GM12874 (cell line): ENCODE measurements around the gene TMEM151B.

Experiments
- TF ChIP-seq, protein P1 (sequence below): IDR thresholded peaks from 2 replicates; pipeline ENCODE4 v1.5.1; 2011; ENCODE audit warnings: low read depth, mild to moderate bottlenecking, control low read depth, low read length, moderate library complexity; ENCODE audit not compliant: insufficient read depth

Gene TMEM151B

DNA sequence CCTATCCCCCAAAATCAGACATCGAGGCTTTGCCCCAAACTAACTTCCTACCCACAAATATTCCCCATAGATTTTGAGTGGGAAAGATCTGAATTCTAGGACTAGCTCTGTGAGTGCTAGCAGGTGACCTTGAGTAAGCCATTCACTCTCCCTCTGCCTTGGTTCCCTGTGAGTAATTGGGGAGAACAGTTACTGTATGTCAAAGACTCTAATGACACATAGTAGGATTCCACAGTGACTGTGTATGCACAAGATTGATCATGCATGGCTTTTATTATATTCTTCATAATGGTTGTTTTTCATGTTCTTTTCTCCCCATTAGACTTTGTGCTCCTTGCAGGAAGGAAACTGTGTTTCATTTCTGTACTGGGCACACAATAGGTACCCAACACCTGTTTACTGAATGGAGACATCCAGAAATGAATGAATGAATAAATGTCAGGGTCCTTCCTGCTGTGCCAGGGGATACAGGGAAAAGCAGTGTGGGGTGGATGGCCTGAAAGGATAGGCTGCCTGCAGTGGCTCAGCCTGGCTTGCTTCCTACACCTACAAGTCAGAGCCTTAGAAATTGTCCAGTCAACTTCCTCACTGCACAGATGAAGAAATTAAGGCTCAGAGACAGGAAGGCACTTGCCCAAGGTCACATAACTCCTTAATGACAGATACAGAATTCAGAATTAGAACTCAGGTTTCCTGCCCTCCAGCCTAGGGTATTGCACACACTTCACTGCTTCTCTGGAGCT lies 901 bp upstream of the TMEM151B start:
- TF ChIP-seq, protein P1, sequence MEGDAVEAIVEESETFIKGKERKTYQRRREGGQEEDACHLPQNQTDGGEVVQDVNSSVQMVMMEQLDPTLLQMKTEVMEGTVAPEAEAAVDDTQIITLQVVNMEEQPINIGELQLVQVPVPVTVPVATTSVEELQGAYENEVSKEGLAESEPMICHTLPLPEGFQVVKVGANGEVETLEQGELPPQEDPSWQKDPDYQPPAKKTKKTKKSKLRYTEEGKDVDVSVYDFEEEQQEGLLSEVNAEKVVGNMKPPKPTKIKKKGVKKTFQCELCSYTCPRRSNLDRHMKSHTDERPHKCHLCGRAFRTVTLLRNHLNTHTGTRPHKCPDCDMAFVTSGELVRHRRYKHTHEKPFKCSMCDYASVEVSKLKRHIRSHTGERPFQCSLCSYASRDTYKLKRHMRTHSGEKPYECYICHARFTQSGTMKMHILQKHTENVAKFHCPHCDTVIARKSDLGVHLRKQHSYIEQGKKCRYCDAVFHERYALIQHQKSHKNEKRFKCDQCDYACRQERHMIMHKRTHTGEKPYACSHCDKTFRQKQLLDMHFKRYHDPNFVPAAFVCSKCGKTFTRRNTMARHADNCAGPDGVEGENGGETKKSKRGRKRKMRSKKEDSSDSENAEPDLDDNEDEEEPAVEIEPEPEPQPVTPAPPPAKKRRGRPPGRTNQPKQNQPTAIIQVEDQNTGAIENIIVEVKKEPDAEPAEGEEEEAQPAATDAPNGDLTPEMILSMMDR, result no peak

DNA sequence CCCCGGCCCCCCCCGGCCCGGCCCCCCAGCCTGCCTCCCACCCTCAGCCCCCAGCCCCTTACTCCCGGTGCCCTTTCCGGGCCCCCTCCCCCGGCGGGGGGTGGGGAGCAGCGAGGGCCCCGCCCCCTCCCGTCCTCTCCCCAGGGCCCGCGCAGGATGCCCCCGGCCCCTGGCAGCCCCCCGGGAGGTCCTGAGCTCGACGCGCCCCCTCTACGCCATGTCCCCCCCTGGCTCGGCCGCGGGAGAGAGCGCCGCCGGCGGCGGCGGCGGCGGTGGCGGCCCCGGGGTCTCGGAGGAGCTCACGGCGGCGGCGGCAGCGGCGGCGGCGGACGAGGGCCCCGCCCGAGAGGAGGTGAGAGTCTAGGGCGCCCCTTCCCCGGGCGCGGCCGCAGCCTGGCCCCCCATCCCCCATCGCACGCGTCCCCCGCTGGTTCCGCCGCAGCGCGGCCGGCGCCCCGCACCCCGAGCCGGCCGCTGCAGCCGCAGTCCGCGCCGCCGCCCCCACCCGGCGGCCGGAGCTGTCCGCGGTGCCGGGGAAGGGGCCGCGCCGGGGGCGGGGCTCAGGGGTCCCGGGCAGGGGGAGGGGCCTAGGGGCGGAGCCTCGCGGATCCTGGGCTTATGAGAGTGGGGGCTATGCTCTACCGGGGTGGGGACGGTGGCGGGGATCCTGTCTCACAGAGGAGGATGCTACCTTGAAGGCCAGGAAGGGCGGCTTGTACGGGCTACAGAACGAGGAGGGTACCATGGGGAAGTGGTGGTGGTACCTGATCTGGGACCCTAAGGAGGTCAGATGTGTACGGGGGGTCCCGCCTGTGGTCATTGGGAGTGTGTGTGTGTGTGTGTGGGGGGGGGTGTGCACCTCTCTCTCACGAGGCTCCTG lies 516 bp downstream of the TMEM151B start:
- TF ChIP-seq, protein P1, result no peak

DNA sequence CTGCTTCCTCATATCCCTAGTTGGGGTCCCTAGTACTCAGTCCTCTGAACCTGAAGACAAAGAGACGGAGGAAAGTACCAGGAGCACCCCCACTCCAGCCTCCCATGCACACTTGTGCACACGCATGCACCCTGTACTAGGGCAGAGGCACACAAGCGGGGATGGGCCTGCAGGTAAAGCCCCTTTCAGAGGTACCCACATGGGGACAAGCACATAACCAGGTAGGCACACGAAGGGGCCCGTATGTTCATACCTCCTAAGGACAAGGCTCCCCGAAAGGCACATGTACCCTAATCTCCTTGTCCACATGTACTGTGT lies 1.1 kb downstream of the TMEM151B start:
- TF ChIP-seq, protein P1, result no peak

DNA sequence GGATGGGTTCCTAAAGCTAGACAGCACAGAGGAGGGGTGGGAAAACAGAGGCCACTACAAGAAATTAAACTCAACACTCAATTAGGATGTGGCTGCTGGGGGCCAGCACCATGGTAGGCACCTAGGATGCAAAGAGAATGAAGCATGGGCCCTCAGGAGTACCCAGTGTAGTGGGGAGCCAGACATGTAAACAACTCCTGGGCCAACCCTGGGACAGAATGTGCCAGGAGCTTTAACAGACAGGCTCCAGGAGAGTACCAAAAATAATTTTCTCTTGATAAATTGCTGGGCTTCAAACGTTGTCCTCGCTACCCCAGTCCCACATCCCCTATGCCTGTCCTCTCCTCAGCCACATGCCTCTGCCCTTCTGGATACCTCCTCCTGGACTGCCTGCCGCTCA lies 1.7 kb downstream of the TMEM151B start:
- TF ChIP-seq, protein P1, result no peak

DNA sequence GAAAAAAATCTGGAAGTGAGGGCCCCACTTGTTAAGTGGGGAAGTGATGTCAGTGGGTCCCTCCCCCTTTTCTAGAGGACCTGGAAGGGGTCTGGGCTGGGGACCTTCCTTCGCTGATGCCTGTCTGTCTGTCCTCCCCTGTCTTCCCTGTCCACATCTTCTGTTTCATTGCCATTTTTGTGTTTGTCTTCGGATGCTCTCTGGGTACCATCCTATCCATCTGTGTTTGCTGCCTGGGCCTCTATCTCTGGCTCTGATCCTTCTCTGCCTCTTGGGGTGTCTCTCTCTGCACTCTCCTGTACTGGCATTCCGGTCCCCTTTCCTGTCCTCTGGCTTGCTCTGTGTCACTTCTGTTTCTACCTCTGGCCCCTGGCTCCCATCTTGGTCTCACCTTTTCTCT lies 2.3 kb downstream of the TMEM151B start:
- TF ChIP-seq, protein P1, result no peak

DNA sequence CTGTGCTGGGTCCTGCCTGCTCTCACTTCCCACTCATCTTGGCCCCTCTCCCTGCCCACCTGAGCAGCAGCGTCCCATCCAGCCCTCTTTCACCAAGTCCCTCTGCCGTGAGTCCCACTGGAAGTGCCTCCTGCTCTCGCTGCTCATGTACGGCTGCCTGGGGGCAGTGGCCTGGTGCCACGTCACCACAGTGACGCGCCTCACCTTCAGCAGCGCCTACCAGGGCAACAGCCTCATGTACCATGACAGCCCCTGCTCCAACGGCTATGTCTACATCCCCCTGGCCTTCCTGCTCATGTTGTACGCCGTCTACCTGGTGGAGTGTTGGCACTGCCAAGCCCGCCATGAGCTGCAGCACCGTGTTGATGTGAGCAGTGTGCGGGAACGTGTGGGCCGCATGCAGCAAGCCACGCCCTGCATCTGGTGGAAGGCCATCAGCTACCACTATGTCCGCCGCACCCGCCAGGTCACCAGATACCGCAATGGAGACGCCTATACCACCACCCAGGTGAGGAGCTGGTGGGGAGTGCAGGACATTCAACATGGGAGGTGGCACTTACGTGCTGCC lies 2.8 kb downstream of the TMEM151B start:
- TF ChIP-seq, protein P1, result no peak

DNA sequence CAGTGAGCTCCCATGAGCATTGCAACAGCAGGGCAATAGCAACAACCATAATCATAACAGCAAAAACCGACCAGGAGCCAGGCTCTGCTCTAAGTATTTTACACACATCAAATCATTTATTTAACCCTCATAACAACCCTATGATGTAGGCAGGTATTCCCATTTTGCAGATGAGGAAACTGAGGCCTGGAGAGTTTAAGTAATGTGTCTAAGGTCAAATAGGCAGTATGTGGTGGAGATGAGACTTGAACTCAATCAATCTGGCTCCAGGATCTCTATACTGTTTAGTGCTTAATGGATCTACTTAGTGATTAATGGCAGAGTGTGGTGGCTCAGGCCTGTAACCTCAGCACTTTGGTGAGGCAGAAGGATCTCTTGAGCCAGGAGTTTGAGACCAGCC lies 3.4 kb downstream of the TMEM151B start:
- TF ChIP-seq, protein P1, result no peak
